Activated CD4-positive, alpha-beta T cell treated with anti-CD3 and anti-CD28 coated beads for 1 hour (primary cell): ENCODE measurements around the gene KIAA1143.

ENCODE experiments used
- DNase-seq: peaks from one replicate; pipeline ENCODE4 v3.0.0-alpha.2; 2020

The KIAA1143 gene

GRCh38 chr3:44761424-44762169, at the start of gene KIAA1143, which contains the start of gene KIF15:
KIAA1143 (minus strand) TSS chr3:44761619; CDS start chr3:44761602, 17 bp downstream.
KIF15 (plus strand) TSS chr3:44761794; CDS start chr3:44761866, 72 bp downstream.
- DNase-seq: peak; percentile 97

- DNase-seq: no peak
Measured at GRCh38 chr3:44805960-44806359, 44.5 kb upstream of the KIAA1143 start.

GRCh38 chr3:44803298-44803697, 41.9 kb upstream of the KIAA1143 start:
- no peak for DNase-seq

GRCh38 chr3:44802011-44802410, 40.6 kb upstream of the KIAA1143 start:
- no peak for DNase-seq

GRCh38 chr3:44795197-44795596, 33.8 kb upstream of the KIAA1143 start:
- DNase-seq: no peak

GRCh38 chr3:44782891-44783290, 21.5 kb upstream of the KIAA1143 start:
- no peak for DNase-seq

GRCh38 chr3:44772099-44772442, 10.7 kb upstream of the KIAA1143 start:
- no peak for DNase-seq

- DNase-seq: no peak
Measured at GRCh38 chr3:44771424-44772098, 10.1 kb upstream of the KIAA1143 start.

- DNase-seq: no peak
Measured at GRCh38 chr3:44764248-44764647, 2.8 kb upstream of the KIAA1143 start.

- DNase-seq: no peak
Measured at GRCh38 chr3:44762690-44763089, 1.3 kb upstream of the KIAA1143 start.

- no peak for DNase-seq
Measured at GRCh38 chr3:44762170-44762677, 805 bp upstream of the KIAA1143 start.

- no peak for DNase-seq
Measured at GRCh38 chr3:44761101-44761423, 357 bp downstream of the KIAA1143 start.

GRCh38 chr3:44734646-44735168, 26.7 kb downstream of the KIAA1143 start:
- no peak for DNase-seq

- peak; percentile 79 for DNase-seq
Measured at GRCh38 chr3:44729384-44729910, 32.0 kb downstream of the KIAA1143 start, which contains the start of gene ZNF501. ZNF501 (plus strand) TSS chr3:44729635; CDS start chr3:44734422, 4,787 bp downstream.

- DNase-seq: no peak
Measured at GRCh38 chr3:44722103-44722401, 39.4 kb downstream of the KIAA1143 start.

GRCh38 chr3:44721231-44722102, 40.0 kb downstream of the KIAA1143 start:
- DNase-seq: no peak

- peak; percentile 49 for DNase-seq
Measured at GRCh38 chr3:44712455-44713075, 48.9 kb downstream of the KIAA1143 start, which contains the start of gene ZNF502. ZNF502 (plus strand) TSS chr3:44712660; CDS start chr3:44720262, 7,602 bp downstream.
